Measurements from ENCODE around the gene RASGRP3. TPM values are rescaled to one million over a fixed set of nuclear protein-coding genes. Genes with fewer than 3 reads are reported as not detected.

RASGRP3 gene
- total RNA-seq, 5 donors from 2014 or later (not counting 1 experiment from before 2014, with no cell fraction given) = 2.7 to 7.0 (median 4.4) TPM

DNA sequence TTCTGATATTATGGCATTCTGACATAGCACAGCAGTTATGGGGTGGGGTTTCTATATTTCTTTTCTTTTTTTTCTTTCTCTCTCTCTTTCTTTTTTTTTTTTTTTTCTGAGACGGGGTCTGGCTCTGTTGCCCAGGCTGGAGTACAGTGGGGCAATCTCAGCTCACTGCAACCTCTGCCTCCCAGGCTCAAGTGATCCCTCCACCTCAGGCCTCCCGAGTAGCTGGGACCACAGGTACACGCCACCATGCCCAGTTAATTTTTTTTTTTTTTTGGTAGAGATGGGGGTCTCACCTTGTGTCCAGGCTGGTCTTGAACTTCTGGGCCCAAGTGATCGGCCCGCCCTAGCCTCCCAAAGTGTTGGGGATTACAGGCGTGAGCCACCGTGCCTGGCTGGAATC lies 130.2 kb downstream of the RASGRP3 start:
- ATAC-seq (replicated peaks in 1 of 4) = no peak
- 60% methylated on average over 1 of the region's 7 CpGs for WGBS (ENCODE audit: insufficient coverage)
- Histone ChIP-seq H3K4me1 (ENCODE audit: control insufficient read depth in 1 of 2, extremely low read depth in 1 of 2, insufficient read depth in 2 of 2, low read length in 2 of 2) (no peaks in the 10 kb centered on the region), H3K4me3 (ENCODE audit: control insufficient read depth in 1 of 2, extremely low read depth in 1 of 2, low read length in 1 of 2) (no peak overlapping the region), H3K9me3 (no peaks in the 10 kb centered on the region), H3K27ac (ENCODE audit: low read length) (no peak overlapping the region), H3K27me3 (replicated peaks in 1 of 2; ENCODE audit: control insufficient read depth in 2 of 2, extremely low read depth in 1 of 2, insufficient read depth in 2 of 2, low read length in 1 of 2) (no peaks in the 10 kb centered on the region), H3K36me3 (ENCODE audit: control insufficient read depth in 2 of 2, extremely low read depth in 1 of 2, insufficient read depth in 1 of 2, low read length in 1 of 2) (no peaks in the 10 kb centered on the region)
- CTCF ChIA-PET = interaction anchor here (0.7 to 1.1 kb wide), 3 partner anchors 23 to 1759 kb away, joined by 3 read pairs; no protein-coding TSS in a partner anchor
- H3K27ac Mint-ChIP-seq = no peak overlapping the region
- H3K4me1 Mint-ChIP-seq = no peaks in the 10 kb centered on the region
- POLR2A ChIA-PET = no interaction called here
- H3K36me3 Mint-ChIP-seq = no peaks in the 10 kb centered on the region
- DNase-seq = no peak
- H3K27me3 Mint-ChIP-seq = no peaks in the 10 kb centered on the region
- H3K4me3 Mint-ChIP-seq = no peak overlapping the region
- no peaks in the 10 kb centered on the region for H3K9me3 Mint-ChIP-seq

GRCh38 chr2:33607251-33607721 lies 130.8 kb downstream of the RASGRP3 start:
- ChIA-PET CTCF (interaction anchor here (0.7 to 1.1 kb wide), 3 partner anchors 24 to 1760 kb away, joined by 3 read pairs; no protein-coding TSS in a partner anchor), POLR2A (no interaction called here)
- Mint-ChIP-seq H3K4me3 (no peak overlapping the region), H3K9me3 (no peaks in the 10 kb centered on the region), H3K27me3 (no peaks in the 10 kb centered on the region), H3K27ac (no peak overlapping the region), H3K4me1 (no peaks in the 10 kb centered on the region), H3K36me3 (peaks cover 2% of the 10 kb centered on the region)
- WGBS (ENCODE audit: insufficient coverage) = no CpG with 5 or more reads among the region's 4 CpGs
- no peaks in the 10 kb centered on the region for H3K27me3 ChIP-seq (replicated peaks in 1 of 2; ENCODE audit: control insufficient read depth in 2 of 2, extremely low read depth in 1 of 2, insufficient read depth in 2 of 2, low read length in 1 of 2)
- no peak overlapping the region for H3K4me3 ChIP-seq (ENCODE audit: control insufficient read depth in 1 of 2, extremely low read depth in 1 of 2, low read length in 1 of 2)
- no peak overlapping the region for H3K27ac ChIP-seq (ENCODE audit: low read length)
- no peaks in the 10 kb centered on the region for H3K9me3 ChIP-seq
- DNase-seq = no peak
- ATAC-seq (replicated peaks in 1 of 4) = no peak
- H3K4me1 ChIP-seq (ENCODE audit: control insufficient read depth in 1 of 2, extremely low read depth in 1 of 2, insufficient read depth in 2 of 2, low read length in 2 of 2) = no peaks in the 10 kb centered on the region
- no peaks in the 10 kb centered on the region for H3K36me3 ChIP-seq (ENCODE audit: control insufficient read depth in 2 of 2, extremely low read depth in 1 of 2, insufficient read depth in 1 of 2, low read length in 1 of 2)

DNA sequence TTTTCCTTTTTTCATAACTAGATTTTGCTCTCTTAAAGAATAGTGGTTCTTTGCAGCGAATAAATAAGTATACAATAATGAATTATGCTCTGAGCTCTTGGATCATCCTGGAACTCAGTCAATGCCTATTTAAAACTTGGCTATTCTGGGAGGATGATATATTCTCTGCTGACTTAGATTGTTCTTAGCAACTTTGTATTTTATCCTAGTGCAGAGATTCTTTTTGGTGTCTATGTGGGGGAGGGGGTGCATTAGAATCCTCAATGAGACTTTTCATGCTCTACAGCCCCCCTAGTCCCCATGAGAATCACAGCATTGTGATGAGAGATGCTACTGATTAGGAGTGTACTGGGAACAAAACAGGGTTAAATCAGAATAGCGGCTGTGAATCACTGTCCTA lies 131.5 kb downstream of the RASGRP3 start:
- no peak for ATAC-seq (replicated peaks in 1 of 4)
- Mint-ChIP-seq H3K27me3 (no peaks in the 10 kb centered on the region), H3K9me3 (no peaks in the 10 kb centered on the region), H3K4me3 (no peak overlapping the region), H3K4me1 (no peaks in the 10 kb centered on the region), H3K27ac (no peak overlapping the region), H3K36me3 (peaks cover 4% of the 10 kb centered on the region)
- Histone ChIP-seq H3K9me3 (no peaks in the 10 kb centered on the region), H3K4me3 (ENCODE audit: control insufficient read depth in 1 of 2, extremely low read depth in 1 of 2, low read length in 1 of 2) (no peak overlapping the region), H3K4me1 (ENCODE audit: control insufficient read depth in 1 of 2, extremely low read depth in 1 of 2, insufficient read depth in 2 of 2, low read length in 2 of 2) (no peaks in the 10 kb centered on the region), H3K27ac (ENCODE audit: low read length) (no peak overlapping the region), H3K27me3 (replicated peaks in 1 of 2; ENCODE audit: control insufficient read depth in 2 of 2, extremely low read depth in 1 of 2, insufficient read depth in 2 of 2, low read length in 1 of 2) (no peaks in the 10 kb centered on the region), H3K36me3 (ENCODE audit: control insufficient read depth in 2 of 2, extremely low read depth in 1 of 2, insufficient read depth in 1 of 2, low read length in 1 of 2) (no peaks in the 10 kb centered on the region)
- no peak for DNase-seq
- ChIA-PET POLR2A (no interaction called here), CTCF (interaction anchor here in 1 of 2 donors (1.1 kb wide), 1 partner anchor 25 kb away, joined by 3 read pairs; no protein-coding TSS in a partner anchor)
- WGBS (ENCODE audit: insufficient coverage) = no CpG with 5 or more reads among the region's 2 CpGs

GRCh38 chr2:33614190-33614589 lies 137.7 kb downstream of the RASGRP3 start:
- POLR2A ChIA-PET = no interaction called here
- H3K36me3 Mint-ChIP-seq = peaks cover 20% of the 10 kb centered on the region

More at GRCh38 chr2:33614190-33614589, 137.7 kb downstream of the RASGRP3 start:
- Mint-ChIP-seq H3K27ac (no peak overlapping the region), H3K4me3 (no peak overlapping the region), H3K27me3 (peaks cover 0 to 7% of the 10 kb centered on the region in 2 donors), H3K9me3 (peaks cover 12 to 19% (median 15%) of the 10 kb centered on the region in 3 donors), H3K4me1 (no peaks in the 10 kb centered on the region)
- CTCF ChIA-PET = no interaction called here
- ATAC-seq (replicated peaks in 1 of 4) (no peak), DNase-seq (no peak)
- Histone ChIP-seq H3K27ac (ENCODE audit: low read length) (no peak overlapping the region), H3K4me3 (ENCODE audit: control insufficient read depth in 1 of 2, extremely low read depth in 1 of 2, low read length in 1 of 2) (no peak overlapping the region), H3K4me1 (ENCODE audit: control insufficient read depth in 1 of 2, extremely low read depth in 1 of 2, insufficient read depth in 2 of 2, low read length in 2 of 2) (no peaks in the 10 kb centered on the region), H3K27me3 (replicated peaks in 1 of 2; ENCODE audit: control insufficient read depth in 2 of 2, extremely low read depth in 1 of 2, insufficient read depth in 2 of 2, low read length in 1 of 2) (no peaks in the 10 kb centered on the region), H3K36me3 (ENCODE audit: control insufficient read depth in 2 of 2, extremely low read depth in 1 of 2, insufficient read depth in 1 of 2, low read length in 1 of 2) (no peaks in the 10 kb centered on the region), H3K9me3 (no peaks in the 10 kb centered on the region)

Other genes with a start within 250 kb of the RASGRP3 start
- 10 to 100 TPM; 16.1 to 36.2 (median 34.5) TPM for gene FAM98A, start 122.7 kb downstream of the RASGRP3 start, total RNA-seq

All from T-cell (primary cell).